ENCODE data around the gene MPV17L2. TPM values are rescaled to one million over a fixed set of nuclear protein-coding genes. Genes with fewer than 3 reads are reported as not detected.

MPV17L2 gene
- total and polyA plus RNA-seq, 2 experiments from 2014 or later = 38.7 to 81.3 TPM

DNA sequence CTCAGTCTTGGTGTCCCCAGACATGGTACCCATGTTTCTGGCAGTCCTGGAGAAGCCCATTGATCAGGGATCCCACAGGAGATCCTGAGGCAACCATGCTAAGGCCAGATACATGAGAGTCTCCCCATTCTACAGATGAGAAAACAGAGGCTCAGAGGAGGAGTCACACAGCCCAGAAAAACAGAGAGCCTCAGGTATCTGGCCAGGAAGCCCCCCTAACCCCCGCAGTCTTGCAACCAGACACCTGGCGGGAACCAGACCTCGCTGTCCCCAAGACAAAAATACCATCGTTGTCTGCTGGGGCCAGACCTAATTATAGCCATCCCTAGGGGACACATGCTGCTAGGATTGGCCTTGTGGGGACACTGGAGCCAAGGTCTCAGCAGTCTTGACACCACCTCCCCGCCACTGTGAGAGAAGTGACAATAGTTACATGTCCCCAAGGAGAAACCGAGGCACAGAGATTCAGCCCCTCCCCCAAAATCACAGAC, 34.8 kb downstream of the MPV17L2 start (continued):
- TF ChIP-seq, protein P1, sequence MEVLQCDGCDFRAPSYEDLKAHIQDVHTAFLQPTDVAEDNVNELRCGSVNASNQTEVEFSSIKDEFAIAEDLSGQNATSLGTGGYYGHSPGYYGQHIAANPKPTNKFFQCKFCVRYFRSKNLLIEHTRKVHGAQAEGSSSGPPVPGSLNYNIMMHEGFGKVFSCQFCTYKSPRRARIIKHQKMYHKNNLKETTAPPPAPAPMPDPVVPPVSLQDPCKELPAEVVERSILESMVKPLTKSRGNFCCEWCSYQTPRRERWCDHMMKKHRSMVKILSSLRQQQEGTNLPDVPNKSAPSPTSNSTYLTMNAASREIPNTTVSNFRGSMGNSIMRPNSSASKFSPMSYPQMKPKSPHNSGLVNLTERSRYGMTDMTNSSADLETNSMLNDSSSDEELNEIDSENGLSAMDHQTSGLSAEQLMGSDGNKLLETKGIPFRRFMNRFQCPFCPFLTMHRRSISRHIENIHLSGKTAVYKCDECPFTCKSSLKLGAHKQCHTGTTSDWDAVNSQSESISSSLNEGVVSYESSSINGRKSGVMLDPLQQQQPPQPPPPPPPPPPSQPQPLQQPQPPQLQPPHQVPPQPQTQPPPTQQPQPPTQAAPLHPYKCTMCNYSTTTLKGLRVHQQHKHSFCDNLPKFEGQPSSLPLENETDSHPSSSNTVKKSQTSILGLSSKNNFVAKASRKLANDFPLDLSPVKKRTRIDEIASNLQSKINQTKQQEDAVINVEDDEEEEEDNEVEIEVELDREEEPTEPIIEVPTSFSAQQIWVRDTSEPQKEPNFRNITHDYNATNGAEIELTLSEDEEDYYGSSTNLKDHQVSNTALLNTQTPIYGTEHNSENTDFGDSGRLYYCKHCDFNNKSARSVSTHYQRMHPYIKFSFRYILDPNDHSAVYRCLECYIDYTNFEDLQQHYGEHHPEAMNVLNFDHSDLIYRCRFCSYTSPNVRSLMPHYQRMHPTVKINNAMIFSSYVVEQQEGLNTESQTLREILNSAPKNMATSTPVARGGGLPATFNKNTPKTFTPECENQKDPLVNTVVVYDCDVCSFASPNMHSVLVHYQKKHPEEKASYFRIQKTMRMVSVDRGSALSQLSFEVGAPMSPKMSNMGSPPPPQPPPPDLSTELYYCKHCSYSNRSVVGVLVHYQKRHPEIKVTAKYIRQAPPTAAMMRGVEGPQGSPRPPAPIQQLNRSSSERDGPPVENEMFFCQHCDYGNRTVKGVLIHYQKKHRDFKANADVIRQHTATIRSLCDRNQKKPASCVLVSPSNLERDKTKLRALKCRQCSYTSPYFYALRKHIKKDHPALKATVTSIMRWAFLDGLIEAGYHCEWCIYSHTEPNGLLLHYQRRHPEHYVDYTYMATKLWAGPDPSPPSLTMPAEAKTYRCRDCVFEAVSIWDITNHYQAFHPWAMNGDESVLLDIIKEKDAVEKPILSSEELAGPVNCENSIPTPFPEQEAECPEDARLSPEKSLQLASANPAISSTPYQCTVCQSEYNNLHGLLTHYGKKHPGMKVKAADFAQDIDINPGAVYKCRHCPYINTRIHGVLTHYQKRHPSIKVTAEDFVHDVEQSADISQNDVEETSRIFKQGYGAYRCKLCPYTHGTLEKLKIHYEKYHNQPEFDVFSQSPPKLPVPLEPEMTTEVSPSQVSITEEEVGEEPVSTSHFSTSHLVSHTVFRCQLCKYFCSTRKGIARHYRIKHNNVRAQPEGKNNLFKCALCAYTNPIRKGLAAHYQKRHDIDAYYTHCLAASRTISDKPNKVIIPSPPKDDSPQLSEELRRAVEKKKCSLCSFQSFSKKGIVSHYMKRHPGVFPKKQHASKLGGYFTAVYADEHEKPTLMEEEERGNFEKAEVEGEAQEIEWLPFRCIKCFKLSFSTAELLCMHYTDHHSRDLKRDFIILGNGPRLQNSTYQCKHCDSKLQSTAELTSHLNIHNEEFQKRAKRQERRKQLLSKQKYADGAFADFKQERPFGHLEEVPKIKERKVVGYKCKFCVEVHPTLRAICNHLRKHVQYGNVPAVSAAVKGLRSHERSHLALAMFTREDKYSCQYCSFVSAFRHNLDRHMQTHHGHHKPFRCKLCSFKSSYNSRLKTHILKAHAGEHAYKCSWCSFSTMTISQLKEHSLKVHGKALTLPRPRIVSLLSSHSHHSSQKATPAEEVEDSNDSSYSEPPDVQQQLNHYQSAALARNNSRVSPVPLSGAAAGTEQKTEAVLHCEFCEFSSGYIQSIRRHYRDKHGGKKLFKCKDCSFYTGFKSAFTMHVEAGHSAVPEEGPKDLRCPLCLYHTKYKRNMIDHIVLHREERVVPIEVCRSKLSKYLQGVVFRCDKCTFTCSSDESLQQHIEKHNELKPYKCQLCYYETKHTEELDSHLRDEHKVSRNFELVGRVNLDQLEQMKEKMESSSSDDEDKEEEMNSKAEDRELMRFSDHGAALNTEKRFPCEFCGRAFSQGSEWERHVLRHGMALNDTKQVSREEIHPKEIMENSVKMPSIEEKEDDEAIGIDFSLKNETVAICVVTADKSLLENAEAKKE (CRISPR knock-in tag; IDR thresholded peaks at IDR 0.05) = no peak
- TF ChIP-seq STAT1 (IDR thresholded peaks at IDR 0.05; ENCODE audit: unreplicated experiment) = no peak
- no peak for TF ChIP-seq EZH2phosphoT487 (IDR thresholded peaks at IDR 0.05; ENCODE audit: unreplicated experiment)
- TF ChIP-seq, protein P2, sequence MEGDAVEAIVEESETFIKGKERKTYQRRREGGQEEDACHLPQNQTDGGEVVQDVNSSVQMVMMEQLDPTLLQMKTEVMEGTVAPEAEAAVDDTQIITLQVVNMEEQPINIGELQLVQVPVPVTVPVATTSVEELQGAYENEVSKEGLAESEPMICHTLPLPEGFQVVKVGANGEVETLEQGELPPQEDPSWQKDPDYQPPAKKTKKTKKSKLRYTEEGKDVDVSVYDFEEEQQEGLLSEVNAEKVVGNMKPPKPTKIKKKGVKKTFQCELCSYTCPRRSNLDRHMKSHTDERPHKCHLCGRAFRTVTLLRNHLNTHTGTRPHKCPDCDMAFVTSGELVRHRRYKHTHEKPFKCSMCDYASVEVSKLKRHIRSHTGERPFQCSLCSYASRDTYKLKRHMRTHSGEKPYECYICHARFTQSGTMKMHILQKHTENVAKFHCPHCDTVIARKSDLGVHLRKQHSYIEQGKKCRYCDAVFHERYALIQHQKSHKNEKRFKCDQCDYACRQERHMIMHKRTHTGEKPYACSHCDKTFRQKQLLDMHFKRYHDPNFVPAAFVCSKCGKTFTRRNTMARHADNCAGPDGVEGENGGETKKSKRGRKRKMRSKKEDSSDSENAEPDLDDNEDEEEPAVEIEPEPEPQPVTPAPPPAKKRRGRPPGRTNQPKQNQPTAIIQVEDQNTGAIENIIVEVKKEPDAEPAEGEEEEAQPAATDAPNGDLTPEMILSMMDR (conservative IDR thresholded peaks at IDR 0.05; ENCODE audit: low read depth in 2 of 2) = no peak
- no peak for TF ChIP-seq POLR2AphosphoS5 (IDR thresholded peaks at IDR 0.05; ENCODE audit: low read depth)
- TF ChIP-seq ZNF114 (CRISPR knock-in tag; IDR thresholded peaks at IDR 0.05) = no peak
- no peak for TF ChIP-seq CREB1 (CRISPR knock-in tag; IDR thresholded peaks at IDR 0.05; ENCODE audit: low read depth)
- TF ChIP-seq, protein P3, sequence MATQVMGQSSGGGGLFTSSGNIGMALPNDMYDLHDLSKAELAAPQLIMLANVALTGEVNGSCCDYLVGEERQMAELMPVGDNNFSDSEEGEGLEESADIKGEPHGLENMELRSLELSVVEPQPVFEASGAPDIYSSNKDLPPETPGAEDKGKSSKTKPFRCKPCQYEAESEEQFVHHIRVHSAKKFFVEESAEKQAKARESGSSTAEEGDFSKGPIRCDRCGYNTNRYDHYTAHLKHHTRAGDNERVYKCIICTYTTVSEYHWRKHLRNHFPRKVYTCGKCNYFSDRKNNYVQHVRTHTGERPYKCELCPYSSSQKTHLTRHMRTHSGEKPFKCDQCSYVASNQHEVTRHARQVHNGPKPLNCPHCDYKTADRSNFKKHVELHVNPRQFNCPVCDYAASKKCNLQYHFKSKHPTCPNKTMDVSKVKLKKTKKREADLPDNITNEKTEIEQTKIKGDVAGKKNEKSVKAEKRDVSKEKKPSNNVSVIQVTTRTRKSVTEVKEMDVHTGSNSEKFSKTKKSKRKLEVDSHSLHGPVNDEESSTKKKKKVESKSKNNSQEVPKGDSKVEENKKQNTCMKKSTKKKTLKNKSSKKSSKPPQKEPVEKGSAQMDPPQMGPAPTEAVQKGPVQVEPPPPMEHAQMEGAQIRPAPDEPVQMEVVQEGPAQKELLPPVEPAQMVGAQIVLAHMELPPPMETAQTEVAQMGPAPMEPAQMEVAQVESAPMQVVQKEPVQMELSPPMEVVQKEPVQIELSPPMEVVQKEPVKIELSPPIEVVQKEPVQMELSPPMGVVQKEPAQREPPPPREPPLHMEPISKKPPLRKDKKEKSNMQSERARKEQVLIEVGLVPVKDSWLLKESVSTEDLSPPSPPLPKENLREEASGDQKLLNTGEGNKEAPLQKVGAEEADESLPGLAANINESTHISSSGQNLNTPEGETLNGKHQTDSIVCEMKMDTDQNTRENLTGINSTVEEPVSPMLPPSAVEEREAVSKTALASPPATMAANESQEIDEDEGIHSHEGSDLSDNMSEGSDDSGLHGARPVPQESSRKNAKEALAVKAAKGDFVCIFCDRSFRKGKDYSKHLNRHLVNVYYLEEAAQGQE (IDR thresholded peaks at IDR 0.05; ENCODE audit: unreplicated experiment) = no peak
- no peak for TF ChIP-seq JUNB (IDR thresholded peaks at IDR 0.05; ENCODE audit: unreplicated experiment)

Measured in GM23338 (cell line).